ENCODE results near the gene PDSS2.
"Not testable (repeated sequence)": the region's sequence is repeated elsewhere in the genome, so short reads cannot be mapped to it uniquely, and the experiment has no call there.

The PDSS2 gene

GRCh38 chr6:107304421-107305025 lies 154.8 kb downstream of the PDSS2 start:
- DNase-seq (ENCODE audit: low read depth) = no peak
- no peak for TF ChIP-seq CTCF (IDR thresholded peaks at IDR 0.05; ENCODE audit: control insufficient read depth, extremely low read depth, insufficient read depth)
- no peak overlapping the region for H3K4me3 ChIP-seq (ENCODE audit: low read depth, low read length)

- DNase-seq (ENCODE audit: low read depth) = no peak
- no peak for TF ChIP-seq CTCF (IDR thresholded peaks at IDR 0.05; ENCODE audit: control insufficient read depth, extremely low read depth, insufficient read depth)
- no peak overlapping the region for H3K4me3 ChIP-seq (ENCODE audit: low read depth, low read length)
These were observed 166.0 kb downstream of the PDSS2 start for GRCh38 chr6:107293350-107293749.

GRCh38 chr6:107292715-107293271 lies 166.6 kb downstream of the PDSS2 start:
- no peak overlapping the region for H3K4me3 ChIP-seq (ENCODE audit: low read depth, low read length)
- no peak for DNase-seq (ENCODE audit: low read depth)
- TF ChIP-seq CTCF (IDR thresholded peaks at IDR 0.05; ENCODE audit: control insufficient read depth, extremely low read depth, insufficient read depth) = no peak

- H3K4me3 ChIP-seq (ENCODE audit: low read depth, low read length) = no peak overlapping the region
- DNase-seq (ENCODE audit: low read depth) = no peak
- TF ChIP-seq CTCF (IDR thresholded peaks at IDR 0.05; ENCODE audit: control insufficient read depth, extremely low read depth, insufficient read depth) = no peak
These were observed 168.9 kb downstream of the PDSS2 start for GRCh38 chr6:107290491-107290890.

GRCh38 chr6:107289258-107289657 lies 170.1 kb downstream of the PDSS2 start:
- not testable (repeated sequence) for DNase-seq (ENCODE audit: low read depth); H3K4me3 ChIP-seq (ENCODE audit: low read depth, low read length)

- not testable (repeated sequence) for H3K4me3 ChIP-seq (ENCODE audit: low read depth, low read length); DNase-seq (ENCODE audit: low read depth)
These were observed 173.7 kb downstream of the PDSS2 start for GRCh38 chr6:107285683-107286082.

- TF ChIP-seq CTCF (IDR thresholded peaks at IDR 0.05; ENCODE audit: control insufficient read depth, extremely low read depth, insufficient read depth) = no peak
- no peak for DNase-seq (ENCODE audit: low read depth)
- no peak overlapping the region for H3K4me3 ChIP-seq (ENCODE audit: low read depth, low read length)
These were observed 174.6 kb downstream of the PDSS2 start for GRCh38 chr6:107284805-107285204.

- H3K4me3 ChIP-seq (ENCODE audit: low read depth, low read length) = no peak overlapping the region
- no peak for DNase-seq (ENCODE audit: low read depth)
- TF ChIP-seq CTCF (IDR thresholded peaks at IDR 0.05; ENCODE audit: control insufficient read depth, extremely low read depth, insufficient read depth) = no peak
These were observed 178.6 kb downstream of the PDSS2 start for GRCh38 chr6:107280791-107281190.

GRCh38 chr6:107280001-107280400 lies 179.4 kb downstream of the PDSS2 start:
- not testable (repeated sequence) for H3K4me3 ChIP-seq (ENCODE audit: low read depth, low read length)

More at GRCh38 chr6:107280001-107280400, 179.4 kb downstream of the PDSS2 start:
- not testable (repeated sequence) for DNase-seq (ENCODE audit: low read depth)
